SK-N-SH treated with all-trans-retinoic acid at 6 μM for 48 hours (cell line): Measurements from ENCODE around the gene METTL27.

Experiments used
- ARNTL ChIP-seq: fragments of 450-650 bp; formaldehyde crosslinking; IDR thresholded peaks from 2 replicates; pipeline ENCODE4 v1.5.0; 2020; ENCODE audit warnings: low read depth, mild to moderate bottlenecking, moderate library complexity, borderline replicate concordance
- OSR1 ChIP-seq: fragments of 250-450 bp; sonication (Bioruptor Pico); IDR thresholded peaks from 2 replicates; pipeline ENCODE4 v1.8.0; 2022; ENCODE audit warnings: moderate library complexity, mild to moderate bottlenecking, inconsistent platforms
- POU6F1 ChIP-seq: fragments of 250-450 bp; sonication (Bioruptor Pico); IDR thresholded peaks from 2 replicates; pipeline ENCODE4 v1.8.0; 2021; ENCODE audit warnings: low read depth, mild to moderate bottlenecking, moderate library complexity, borderline replicate concordance

- TF ChIP-seq ARNTL (CRISPR knock-in tag): no peak
- TF ChIP-seq POU6F1 (CRISPR knock-in tag): no peak
- no peak for TF ChIP-seq OSR1
These were observed 25.2 kb downstream of the METTL27 start for GRCh38 chr7:73817121-73817520.
